MM.1S (cell line): Measurements from ENCODE around the gene RABGAP1L.
"Not testable (repeated sequence)": the region's sequence is repeated elsewhere in the genome, so short reads cannot be mapped to it uniquely, and the experiment has no call there.

Source experiments
- CTCF ChIP-seq: fragments of 300-600 bp; sonication (generic); IDR thresholded peaks from 2 replicates; pipeline ENCODE4 v1.5.1; 2016; ENCODE audit warnings: antibody characterized with exemption, low read length, mixed read lengths
- EZH2phosphoT487 ChIP-seq: fragments of 300-600 bp; sonication (generic); IDR thresholded peaks from 2 replicates; pipeline ENCODE4 v1.6.1; 2018; ENCODE audit warnings: antibody characterized with exemption, low read length

- TF ChIP-seq CTCF, EZH2phosphoT487: not testable (repeated sequence)
Observed at GRCh38 chr1:174178459-174178858, 19.1 kb downstream of the RABGAP1L start.
